Stimulated activated CD8-positive, alpha-beta memory T cell treated with anti-CD3 and anti-CD28 coated beads, Interleukin-7, amount 100 ng/mL, for 24 hours (primary cell): ENCODE measurements around the gene RFFL.
"Not testable (repeated sequence)": the region's sequence is repeated elsewhere in the genome, so short reads cannot be mapped to it uniquely, and the experiment has no call there.

ENCODE experiments used
- DNase-seq: peaks from one replicate; pipeline ENCODE4 v3.0.0-alpha.2; 2020; ENCODE audit warnings: low read depth

RFFL gene

GRCh38 chr17:35048685-35049379 lies 14.7 kb downstream of the RFFL start:
- no peak for DNase-seq

GRCh38 chr17:35046740-35047283 lies 16.7 kb downstream of the RFFL start:
- no peak for DNase-seq

GRCh38 chr17:35046245-35046644 lies 17.3 kb downstream of the RFFL start:
- DNase-seq: no peak

GRCh38 chr17:35045458-35045979 lies 18.0 kb downstream of the RFFL start:
- DNase-seq: not testable (repeated sequence)

GRCh38 chr17:35044181-35044580 lies 19.3 kb downstream of the RFFL start:
- no peak for DNase-seq

- no peak for DNase-seq
These were observed 22.1 kb downstream of the RFFL start for GRCh38 chr17:35041390-35041789.

GRCh38 chr17:35038453-35038852 lies 25.1 kb downstream of the RFFL start:
- DNase-seq: no peak

GRCh38 chr17:35030780-35031179 lies 32.7 kb downstream of the RFFL start:
- DNase-seq: no peak

- no peak for DNase-seq
These were observed 34.8 kb downstream of the RFFL start for GRCh38 chr17:35028531-35029262.

GRCh38 chr17:35028097-35028496 lies 35.4 kb downstream of the RFFL start:
- DNase-seq: not testable (repeated sequence)

- DNase-seq: no peak
These were observed 38.0 kb downstream of the RFFL start for GRCh38 chr17:35025541-35025940.

- DNase-seq: no peak
These were observed 40.0 kb downstream of the RFFL start for GRCh38 chr17:35023538-35023937.

- peak; percentile 49 for DNase-seq
These were observed 40.9 kb downstream of the RFFL start for GRCh38 chr17:35022536-35023063.

- DNase-seq: no peak
These were observed 41.8 kb downstream of the RFFL start for GRCh38 chr17:35021520-35022380.

GRCh38 chr17:35019386-35020179 lies 43.9 kb downstream of the RFFL start:
- no peak for DNase-seq

- no peak for DNase-seq
These were observed 44.7 kb downstream of the RFFL start for GRCh38 chr17:35018814-35019213.

GRCh38 chr17:35017021-35017420 lies 46.5 kb downstream of the RFFL start:
- DNase-seq: no peak

- no peak for DNase-seq
These were observed 47.1 kb downstream of the RFFL start for GRCh38 chr17:35016369-35016768.

GRCh38 chr17:35011671-35012216 lies 51.8 kb downstream of the RFFL start:
- no peak for DNase-seq

- DNase-seq: no peak
These were observed 53.4 kb downstream of the RFFL start for GRCh38 chr17:35010093-35010492.

- no peak for DNase-seq
These were observed 56.5 kb downstream of the RFFL start for GRCh38 chr17:35006961-35007360.
